Endothelial cell of umbilical vein (primary cell): Measurements from ENCODE around the gene SEMA5A. TPM values are rescaled to one million over a fixed set of nuclear protein-coding genes. Genes with fewer than 3 reads are reported as not detected.

ENCODE experiments used
- BruUV-seq: library from RNA; stranded (reverse); fragments of 400-500 nt; replicated peaks from 2 replicates; lab custom pipeline; 2021; lab: Mats Ljungman, UMichigan
- CTCF ChIA-PET: fragments of 300-600, 350-600 bp; sonication (Branson Sonifier 250); formaldehyde crosslinking; loops from one replicate; lab custom pipeline; 2021; ENCODE audit warnings: antibody characterized with exemption, inconsistent platforms; lab: Charles Lee
- POLR2A ChIA-PET: fragments of 300-600, 350-600 bp; sonication (Branson Sonifier 250); formaldehyde crosslinking; loops from one replicate; lab custom pipeline; 2021; ENCODE audit warnings: antibody characterized with exemption, inconsistent platforms; lab: Charles Lee
- DNase-seq: peaks from one replicate; pipeline ENCODE4 v3.0.0-alpha.2; 2011; ENCODE audit warnings: low read depth, low spot score
- FAIRE-seq: peaks from 2 replicates; lab custom pipeline; 2011; peaks lifted over from hg19 to GRCh38; lab: Jason Lieb, UNC
- H2AFZ ChIP-seq: 2 replicates; pipeline ENCODE4 v1.6.0; 2012; ENCODE audit warnings: low read depth, low read length, control low read depth, inconsistent platforms
- H3K27ac ChIP-seq: 2 replicates; pipeline ENCODE4 v1.5.1; 2011; ENCODE audit warnings: low read depth, mild to moderate bottlenecking, control low read depth, low read length, moderate library complexity; ENCODE audit not compliant: insufficient read depth
- H3K27me3 ChIP-seq, 2 experiments: 2 replicates each; pipeline versions ENCODE4 v1.6.0 to v1.6.1; 2011; ENCODE audit warnings: low read length in 2 of 2, mixed read lengths in 1 of 2; ENCODE audit not compliant: control insufficient read depth in 2 of 2, insufficient read depth in 2 of 2
- H3K36me3 ChIP-seq, 2 experiments: 2 replicates in 1 of 2; 3 replicates in 1 of 2; pipeline ENCODE4 v1.5.1; 2011; ENCODE audit warnings: low read length in 2 of 2, mild to moderate bottlenecking in 1 of 2, moderate library complexity in 1 of 2; ENCODE audit not compliant: control insufficient read depth in 2 of 2, insufficient read depth in 2 of 2; ENCODE audit errors: extremely low read depth in 1 of 2
- H3K4me1 ChIP-seq: 3 replicates; pipeline ENCODE4 v1.5.1; 2011; ENCODE audit warnings: mild to moderate bottlenecking, low read length; ENCODE audit not compliant: control insufficient read depth, insufficient read depth; ENCODE audit errors: extremely low read depth
- H3K4me2 ChIP-seq: 2 replicates; pipeline ENCODE4 v1.6.1; 2011; ENCODE audit warnings: low read length, control low read depth, mixed read lengths; ENCODE audit not compliant: insufficient read depth
- H3K4me3 ChIP-seq, 3 experiments: fragments of 200-600 bp in 1 of 3; sonication (generic), shearing (Covaris generic) in 1 of 3; replicated peaks in 1 of 3; 2 replicates each; pipeline ENCODE4 v1.5.1; 2011 to 2016; ENCODE audit warnings: control low read depth in 3 of 3, low read length in 3 of 3, mild to moderate bottlenecking in 2 of 3, inconsistent platforms in 1 of 3, low read depth in 1 of 3, moderate library complexity in 1 of 3; ENCODE audit not compliant: insufficient read depth in 1 of 3
- H3K79me2 ChIP-seq: 2 replicates; pipeline ENCODE4 v1.6.0; 2012; ENCODE audit warnings: low read length, inconsistent platforms; ENCODE audit not compliant: control insufficient read depth, insufficient read depth
- H3K9ac ChIP-seq: replicated peaks from 2 replicates; pipeline ENCODE3; 2011; ENCODE audit warnings: low read length, control low read depth; ENCODE audit not compliant: insufficient read depth; ENCODE audit errors: extremely low read depth
- H3K9me1 ChIP-seq: replicated peaks from 3 replicates; pipeline ENCODE4 v1.6.0; 2011; ENCODE audit warnings: mild to moderate bottlenecking, low read length; ENCODE audit not compliant: control insufficient read depth, insufficient read depth; ENCODE audit errors: extremely low read depth
- H3K9me3 ChIP-seq: replicated peaks from 2 replicates; pipeline ENCODE4 v1.5.1; 2012; ENCODE audit warnings: low read length, inconsistent platforms; ENCODE audit not compliant: control insufficient read depth, insufficient read depth
- H4K20me1 ChIP-seq: replicated peaks from 2 replicates; pipeline ENCODE3; 2011; ENCODE audit warnings: mild to moderate bottlenecking, low read length; ENCODE audit not compliant: control insufficient read depth, insufficient read depth; ENCODE audit errors: extremely low read depth
- FOS ChIP-seq: IDR thresholded peaks from 2 replicates; pipeline ENCODE4 v1.6.1; 2011; ENCODE audit warnings: mild to moderate bottlenecking, low read length, moderate library complexity, borderline replicate concordance; ENCODE audit not compliant: insufficient read depth
- GATA2 ChIP-seq: IDR thresholded peaks from 2 replicates; pipeline ENCODE4 v1.7.0; 2011; ENCODE audit warnings: low read depth, mild to moderate bottlenecking, moderate library complexity, mixed read lengths, low read length; ENCODE audit not compliant: insufficient read length, insufficient read depth
- JUN ChIP-seq: IDR thresholded peaks from 2 replicates; pipeline ENCODE4 v1.6.1; 2011; ENCODE audit warnings: borderline replicate concordance, low read depth; ENCODE audit not compliant: insufficient read length, insufficient read depth
- MYC ChIP-seq: IDR thresholded peaks from one replicate; pipeline ENCODE4 v1.6.1; 2011; ENCODE audit warnings: mild to moderate bottlenecking, low read depth, low read length
- POLR2A ChIP-seq: IDR thresholded peaks from 2 replicates; pipeline ENCODE4 v1.6.1; 2012; ENCODE audit warnings: low read depth, mild to moderate bottlenecking, control low read depth, low read length
- POLR2AphosphoS5 ChIP-seq: IDR thresholded peaks from 2 replicates; pipeline ENCODE4 v1.6.1; 2012; ENCODE audit warnings: low read depth, mild to moderate bottlenecking, control low read depth, low read length, moderate library complexity; ENCODE audit not compliant: insufficient read depth
- dilution Hi-C: fragments of 300-500 bp; cut with MboI; formaldehyde crosslinking; loops from one replicate; pipeline ENCODE4 v1.15.0; 2019; ENCODE audit warnings: low sequenced_read_pairs; ENCODE audit not compliant: extremely low pct_ligation_motif_present
- intact Hi-C: fragments of 100-400 bp; cut with micrococcal nuclease; formaldehyde crosslinking; loops from one replicate; pipeline ENCODE4 v1.10.0; 2022
- polyA plus RNA-seq, 4 experiments: library from polyadenylated mRNA; depleted of rRNA in 3 of 4; stranded (reverse) in 3 of 4; unstranded in 1 of 4; fragments of >200 nt; gene quantifications; 2 replicates each; pipeline versions ENCODE4 v1.2.1 to v1.2.3, GENCODE V29; 2011 to 2012; ENCODE audit warnings: missing spikeins in 1 of 4
- total RNA-seq: library from RNA; stranded (reverse); gene quantifications from 2 replicates; pipeline ENCODE4 v1.2.3, GENCODE V29; 2021
- TF ChIP-seq, protein P1 (sequence below), 2 donors: IDR thresholded peaks; 1 replicate in 1 of 2; 2 replicates in 1 of 2; pipeline ENCODE4 v1.5.1; 2011; ENCODE audit warnings: low read length in 2 of 2, mild to moderate bottlenecking in 2 of 2, moderate library complexity in 2 of 2, control low read depth in 1 of 2, inconsistent platforms in 1 of 2, low read depth in 1 of 2; ENCODE audit not compliant: insufficient read depth in 1 of 2; ENCODE audit errors: extremely low read depth in 1 of 2
- TF ChIP-seq, protein P2 (sequence below): IDR thresholded peaks from 2 replicates; pipeline ENCODE4 v1.6.1; 2011; ENCODE audit not compliant: insufficient read depth, insufficient read length

The SEMA5A gene
- total and polyA plus RNA-seq, 2 donors (not counting 3 experiments of a cell fraction or from before 2014, with no cell fraction given), result 0.04 to 0.06 TPM

DNA sequence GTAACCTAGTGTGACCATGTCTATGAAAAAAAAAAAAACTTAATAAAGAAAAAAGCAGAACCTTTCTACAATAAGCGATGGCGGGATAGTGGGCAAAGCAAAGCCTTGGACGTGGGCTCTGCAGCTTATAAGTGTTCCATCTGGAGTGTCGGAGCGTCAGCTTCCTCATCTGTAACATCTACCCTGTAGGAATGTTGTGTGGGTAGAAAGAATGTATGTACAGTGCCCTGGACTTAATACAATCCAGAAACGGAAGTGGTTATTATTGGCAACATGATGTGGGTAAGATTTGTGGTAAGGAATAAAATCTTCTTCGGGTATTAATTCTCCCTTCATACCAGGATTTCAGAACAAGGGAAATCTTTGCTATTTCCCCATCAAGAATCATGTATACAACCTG lies 66.5 kb downstream of the SEMA5A start:
- no TSS peak for BruUV-seq

DNA sequence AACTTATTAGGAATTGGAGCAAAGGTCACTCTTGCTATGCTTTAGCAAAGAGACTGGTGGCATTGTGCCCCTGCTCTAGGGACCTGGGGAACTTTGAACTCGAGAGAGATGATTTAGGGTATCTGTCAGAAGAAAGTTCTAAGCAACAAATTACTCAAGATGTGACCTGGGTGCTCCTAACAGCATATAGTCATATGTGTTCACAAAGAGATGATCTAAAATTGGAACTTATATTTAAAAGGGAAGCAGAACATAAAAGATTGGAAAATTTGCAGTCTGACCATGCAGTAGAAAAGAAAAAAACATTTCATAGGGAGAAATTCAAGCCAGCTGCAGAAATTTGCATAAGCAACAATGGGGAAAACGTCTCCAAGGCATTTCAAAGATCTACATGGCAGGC lies 68.3 kb downstream of the SEMA5A start:
- Histone ChIP-seq H3K79me2 (no peaks in the 10 kb centered on the region), H3K9ac (no peak overlapping the region), H4K20me1 (no peaks in the 10 kb centered on the region), H3K27me3 (no peaks in the 10 kb centered on the region), H3K9me3 (no peaks in the 10 kb centered on the region), H3K4me3 (no peak overlapping the region), H3K9me1 (no peaks in the 10 kb centered on the region), H3K4me2 (no peak overlapping the region), H3K36me3 (no peaks in the 10 kb centered on the region), H2AFZ (no peak overlapping the region), H3K4me1 (no peaks in the 10 kb centered on the region), H3K27ac (no peak overlapping the region)
- no TSS peak for BruUV-seq
- POLR2A ChIA-PET, result no interaction called here
- TF ChIP-seq GATA2 (no peak), POLR2AphosphoS5 (no peak), FOS (no peak), MYC (no peak)
- TF ChIP-seq, protein P1, sequence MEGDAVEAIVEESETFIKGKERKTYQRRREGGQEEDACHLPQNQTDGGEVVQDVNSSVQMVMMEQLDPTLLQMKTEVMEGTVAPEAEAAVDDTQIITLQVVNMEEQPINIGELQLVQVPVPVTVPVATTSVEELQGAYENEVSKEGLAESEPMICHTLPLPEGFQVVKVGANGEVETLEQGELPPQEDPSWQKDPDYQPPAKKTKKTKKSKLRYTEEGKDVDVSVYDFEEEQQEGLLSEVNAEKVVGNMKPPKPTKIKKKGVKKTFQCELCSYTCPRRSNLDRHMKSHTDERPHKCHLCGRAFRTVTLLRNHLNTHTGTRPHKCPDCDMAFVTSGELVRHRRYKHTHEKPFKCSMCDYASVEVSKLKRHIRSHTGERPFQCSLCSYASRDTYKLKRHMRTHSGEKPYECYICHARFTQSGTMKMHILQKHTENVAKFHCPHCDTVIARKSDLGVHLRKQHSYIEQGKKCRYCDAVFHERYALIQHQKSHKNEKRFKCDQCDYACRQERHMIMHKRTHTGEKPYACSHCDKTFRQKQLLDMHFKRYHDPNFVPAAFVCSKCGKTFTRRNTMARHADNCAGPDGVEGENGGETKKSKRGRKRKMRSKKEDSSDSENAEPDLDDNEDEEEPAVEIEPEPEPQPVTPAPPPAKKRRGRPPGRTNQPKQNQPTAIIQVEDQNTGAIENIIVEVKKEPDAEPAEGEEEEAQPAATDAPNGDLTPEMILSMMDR (IDR thresholded peaks at IDR 0.05; ENCODE audit: extremely low read depth in 1 of 2, insufficient read depth in 1 of 2, low read depth in 1 of 2, low read length in 2 of 2), result no peak
- no peak for FAIRE-seq
- intact Hi-C loops, result no loop called here
- dilution Hi-C loops, result no loop called here
- no peak for DNase-seq
- CTCF ChIA-PET, result no interaction called here

More for the DNA sequence above, 66.5 kb downstream of the SEMA5A start:
- intact Hi-C loops, result no loop called here
- H3K4me1 ChIP-seq, result no peaks in the 10 kb centered on the region
- H4K20me1 ChIP-seq, result no peaks in the 10 kb centered on the region
- DNase-seq (no peak), FAIRE-seq (no peak)
- H3K79me2 ChIP-seq, result no peaks in the 10 kb centered on the region
- no peaks in the 10 kb centered on the region for H3K9me3 ChIP-seq
- no peak overlapping the region for H3K27ac ChIP-seq
- no peak overlapping the region for H3K4me3 ChIP-seq
- H3K27me3 ChIP-seq, result no peaks in the 10 kb centered on the region
- no peak overlapping the region for H2AFZ ChIP-seq
- CTCF ChIA-PET, result no interaction called here
- dilution Hi-C loops, result no loop called here
- H3K9ac ChIP-seq, result no peak overlapping the region
- H3K9me1 ChIP-seq, result no peaks in the 10 kb centered on the region
- POLR2A ChIA-PET, result no interaction called here
- no peak overlapping the region for H3K4me2 ChIP-seq
- no peaks in the 10 kb centered on the region for H3K36me3 ChIP-seq
- TF ChIP-seq, protein P2, sequence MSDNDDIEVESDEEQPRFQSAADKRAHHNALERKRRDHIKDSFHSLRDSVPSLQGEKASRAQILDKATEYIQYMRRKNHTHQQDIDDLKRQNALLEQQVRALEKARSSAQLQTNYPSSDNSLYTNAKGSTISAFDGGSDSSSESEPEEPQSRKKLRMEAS, result no peak
- TF ChIP-seq JUN, result no peak
- TF ChIP-seq POLR2A, result no peak
- no peak for TF ChIP-seq GATA2
- no peak for TF ChIP-seq POLR2AphosphoS5
- no peak for TF ChIP-seq MYC
